GM18870 (cell line): ENCODE measurements around the gene SLC16A12.
"Not testable (repeated sequence)": the region's sequence is repeated elsewhere in the genome, so short reads cannot be mapped to it uniquely, and the experiment has no call there.

ENCODE experiments used
- ATAC-seq: cut with Tn5 transposase; IDR thresholded peaks from one replicate; pipeline ENCODE4 v1.9.1; 2021; ENCODE audit warnings: moderate library complexity; ENCODE audit not compliant: unreplicated experiment

Gene SLC16A12

GRCh38 chr10:89393898-89394297 is 141.5 kb downstream of the SLC16A12 start:
- ATAC-seq: no peak

GRCh38 chr10:89392974-89393373 is 142.4 kb downstream of the SLC16A12 start:
- peak; percentile 32 for ATAC-seq

- ATAC-seq: peak; percentile 78
These were observed 143.3 kb downstream of the SLC16A12 start, which contains the start of gene IFIT1 for GRCh38 chr10:89391907-89392756. Gene IFIT1 (plus strand): TSS chr10:89392623. CDS start chr10:89392713, 90 bp downstream.

GRCh38 chr10:89391226-89391576 is 144.2 kb downstream of the SLC16A12 start:
- not testable (repeated sequence) for ATAC-seq

- no peak for ATAC-seq
These were observed 144.7 kb downstream of the SLC16A12 start for GRCh38 chr10:89390476-89391225.

GRCh38 chr10:89389254-89389653 is 146.1 kb downstream of the SLC16A12 start:
- no peak for ATAC-seq

- no peak for ATAC-seq
These were observed 146.6 kb downstream of the SLC16A12 start for GRCh38 chr10:89388806-89389205.

GRCh38 chr10:89384474-89385340 is 150.7 kb downstream of the SLC16A12 start:
- no peak for ATAC-seq

- no peak for ATAC-seq
These were observed 152.6 kb downstream of the SLC16A12 start for GRCh38 chr10:89382757-89383156.
